CD14-positive monocyte (primary cell): ENCODE data around the gene BCL2. TPM values are rescaled to one million over a fixed set of nuclear protein-coding genes. Genes with fewer than 3 reads are reported as not detected.

Experiments used
- DNase-seq, 3 donors: peaks; one replicate each; pipeline ENCODE4 v3.0.0-alpha.2; 2011 to 2022
- H2AFZ ChIP-seq: 2 replicates; pipeline ENCODE4 v1.6.0; 2012; ENCODE audit warnings: mild to moderate bottlenecking, low read depth, low read length, inconsistent platforms; ENCODE audit not compliant: insufficient read depth, poor library complexity, severe bottlenecking
- H3K27ac ChIP-seq, 2 donors: 1 replicate in 1 of 2; 2 replicates in 1 of 2; pipeline ENCODE4 v1.5.1; 2012 to 2013; ENCODE audit warnings: low read length in 2 of 2, control low read depth in 1 of 2, inconsistent platforms in 1 of 2, low read depth in 1 of 2, mild to moderate bottlenecking in 1 of 2
- H3K27me3 ChIP-seq, 2 donors: one replicate each; pipeline versions ENCODE4 v1.6.0 to v1.6.1; 2011 to 2013; ENCODE audit warnings: low read length in 2 of 2; ENCODE audit not compliant: control insufficient read depth in 2 of 2, insufficient read depth in 2 of 2
- H3K36me3 ChIP-seq, 2 donors: replicated peaks in 1 of 2; 1 replicate in 1 of 2; 2 replicates in 1 of 2; pipeline versions ENCODE4 v1.5.1 to v1.6.1; 2012 to 2013; ENCODE audit warnings: low read length in 2 of 2, control low read depth in 1 of 2, inconsistent platforms in 1 of 2, mild to moderate bottlenecking in 1 of 2; ENCODE audit not compliant: insufficient read depth in 2 of 2, control insufficient read depth in 1 of 2
- H3K4me1 ChIP-seq, 2 donors: 1 replicate in 1 of 2; 2 replicates in 1 of 2; pipeline versions ENCODE4 v1.5.1 to v1.6.1; 2012 to 2013; ENCODE audit warnings: low read length in 2 of 2, control low read depth in 1 of 2, inconsistent platforms in 1 of 2, mild to moderate bottlenecking in 1 of 2, moderate library complexity in 1 of 2; ENCODE audit not compliant: insufficient read depth in 2 of 2, control insufficient read depth in 1 of 2
- H3K4me2 ChIP-seq: replicated peaks from 2 replicates; pipeline ENCODE3; 2012; ENCODE audit warnings: low read length, moderate library complexity, mild to moderate bottlenecking; ENCODE audit not compliant: poor library complexity, severe bottlenecking; ENCODE audit errors: extremely low read depth
- H3K4me3 ChIP-seq, 3 experiments: fragments of 200-600 bp in 1 of 3; sonication (generic) in 1 of 3; replicated peaks in 1 of 3; 1 replicate in 2 of 3; 2 replicates in 1 of 3; pipeline ENCODE4 v1.5.1; 2011 to 2013; ENCODE audit warnings: low read length in 3 of 3, mild to moderate bottlenecking in 3 of 3, control low read depth in 2 of 3, low read depth in 2 of 3, inconsistent platforms in 1 of 3, moderate library complexity in 1 of 3
- H3K79me2 ChIP-seq: 2 replicates; pipeline ENCODE4 v1.6.0; 2012; ENCODE audit warnings: mild to moderate bottlenecking, control low read depth, inconsistent platforms, low read length, moderate library complexity; ENCODE audit not compliant: insufficient read depth
- H3K9ac ChIP-seq: 2 replicates; pipeline ENCODE4 v1.6.0; 2017; ENCODE audit warnings: low read length, mild to moderate bottlenecking; ENCODE audit not compliant: insufficient read depth, poor library complexity, severe bottlenecking
- H3K9me3 ChIP-seq, 2 donors: replicated peaks in 1 of 2; 1 replicate in 1 of 2; 2 replicates in 1 of 2; pipeline versions ENCODE4 v1.5.1 to v1.6.1; 2012 to 2013; ENCODE audit warnings: low read length in 2 of 2, control low read depth in 1 of 2; ENCODE audit not compliant: control insufficient read depth in 1 of 2, insufficient read depth in 1 of 2
- H4K20me1 ChIP-seq: 2 replicates; pipeline ENCODE4 v1.6.0; 2012; ENCODE audit warnings: mild to moderate bottlenecking, low read length, control low read depth, moderate library complexity; ENCODE audit not compliant: insufficient read depth
- H3K27ac Mint-ChIP-seq, 7 donors: one replicate each; pipeline ENCODE4 v1.8.0; 2020; ENCODE audit warnings: mild to moderate bottlenecking in 7 of 7, mixed read lengths in 7 of 7, moderate library complexity in 6 of 7, inconsistent platforms in 2 of 7
- H3K27me3 Mint-ChIP-seq, 3 donors: one replicate each; pipeline ENCODE4 v1.8.0; 2021 to 2022; ENCODE audit warnings: low read depth in 3 of 3, mild to moderate bottlenecking in 3 of 3, mixed read lengths in 3 of 3, moderate library complexity in 3 of 3, inconsistent platforms in 1 of 3
- H3K36me3 Mint-ChIP-seq, 2 donors: one replicate each; pipeline ENCODE4 v1.8.0; 2020; ENCODE audit warnings: mixed read lengths in 2 of 2, inconsistent platforms in 1 of 2, mild to moderate bottlenecking in 1 of 2
- H3K4me1 Mint-ChIP-seq: one replicate; pipeline ENCODE4 v1.8.0; 2020; ENCODE audit warnings: mild to moderate bottlenecking, mixed read lengths
- H3K4me3 Mint-ChIP-seq, 2 donors: one replicate each; pipeline ENCODE4 v1.8.0; 2020; ENCODE audit warnings: mild to moderate bottlenecking in 2 of 2, mixed read lengths in 2 of 2, moderate library complexity in 1 of 2
- H3K9me3 Mint-ChIP-seq, 7 donors: one replicate each; pipeline ENCODE4 v1.8.0; 2020 to 2022; ENCODE audit warnings: mixed read lengths in 7 of 7, mild to moderate bottlenecking in 6 of 7, moderate library complexity in 6 of 7, inconsistent platforms in 2 of 7
- whole genome bisulfite sequencing: methylation state at CpG from one replicate; pipeline ENCODE4 v1.1.5; 2013; ENCODE audit warnings: missing lambda C conversion rate; ENCODE audit not compliant: insufficient coverage; 5-methylcytosine and 5-hydroxymethylcytosine counted together
- intact Hi-C, 2 donors: fragments of 100-400 bp; cut with micrococcal nuclease; formaldehyde crosslinking; loops; one replicate each; pipeline versions ENCODE4 v1.15.0 to v1.15.1; 2023
- polyA plus RNA-seq, 3 donors: library from polyadenylated mRNA; depleted of rRNA in 1 of 3; unstranded in 2 of 3; stranded (reverse) in 1 of 3; fragments of 300-500 nt in 2 of 3; fragments of >200 nt in 1 of 3; fragmentation: Illumina TruSeq in 2 of 3; gene quantifications; 1 replicate in 2 of 3; 2 replicates in 1 of 3; pipeline ENCODE4 v1.2.3, GENCODE V29; 2012 to 2021
- TF ChIP-seq, protein P1 (sequence below): fragments of 200-600 bp; IDR thresholded peaks from one replicate; pipeline ENCODE4 v1.8.0; 2022; ENCODE audit warnings: antibody characterized with exemption, mild to moderate bottlenecking

BCL2 gene
- polyA plus RNA-seq, 3 donors, result 0.58 to 2.5 (median 1.1) TPM

DNA sequence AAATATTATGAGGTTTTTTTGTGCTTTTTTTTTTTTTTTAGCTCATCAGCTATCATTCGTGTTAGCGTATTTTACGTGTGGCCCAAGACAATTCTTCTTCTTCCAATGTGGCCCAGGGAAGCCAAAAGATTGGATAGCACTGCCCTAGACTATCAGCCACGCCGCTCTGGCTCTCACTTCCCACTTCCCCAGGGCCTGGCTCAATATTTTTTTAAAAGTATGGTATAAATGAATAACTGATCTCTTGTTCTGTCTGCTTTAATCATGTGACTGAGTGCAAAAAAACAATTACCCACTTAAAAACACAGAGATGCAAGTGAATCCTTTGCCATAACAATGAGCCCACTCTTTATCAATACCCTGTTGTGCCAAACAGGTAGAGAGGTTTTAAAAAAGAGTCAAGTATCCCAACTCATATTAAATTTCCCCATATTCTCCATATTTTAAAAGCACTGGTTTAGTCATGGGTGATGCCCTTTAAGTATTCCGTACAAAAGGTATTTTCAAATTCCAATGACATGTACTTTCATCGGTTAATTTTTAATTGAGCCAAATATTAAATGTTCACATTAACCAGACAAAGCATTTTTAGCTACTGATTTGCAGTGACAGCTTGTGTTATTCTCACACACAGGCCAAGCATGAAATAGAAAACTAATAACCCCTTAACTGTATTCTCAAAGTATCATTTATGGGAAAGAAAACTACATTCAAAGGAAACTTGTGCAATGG lies 12.6 kb downstream of the BCL2 start:
- TF ChIP-seq, protein P1, sequence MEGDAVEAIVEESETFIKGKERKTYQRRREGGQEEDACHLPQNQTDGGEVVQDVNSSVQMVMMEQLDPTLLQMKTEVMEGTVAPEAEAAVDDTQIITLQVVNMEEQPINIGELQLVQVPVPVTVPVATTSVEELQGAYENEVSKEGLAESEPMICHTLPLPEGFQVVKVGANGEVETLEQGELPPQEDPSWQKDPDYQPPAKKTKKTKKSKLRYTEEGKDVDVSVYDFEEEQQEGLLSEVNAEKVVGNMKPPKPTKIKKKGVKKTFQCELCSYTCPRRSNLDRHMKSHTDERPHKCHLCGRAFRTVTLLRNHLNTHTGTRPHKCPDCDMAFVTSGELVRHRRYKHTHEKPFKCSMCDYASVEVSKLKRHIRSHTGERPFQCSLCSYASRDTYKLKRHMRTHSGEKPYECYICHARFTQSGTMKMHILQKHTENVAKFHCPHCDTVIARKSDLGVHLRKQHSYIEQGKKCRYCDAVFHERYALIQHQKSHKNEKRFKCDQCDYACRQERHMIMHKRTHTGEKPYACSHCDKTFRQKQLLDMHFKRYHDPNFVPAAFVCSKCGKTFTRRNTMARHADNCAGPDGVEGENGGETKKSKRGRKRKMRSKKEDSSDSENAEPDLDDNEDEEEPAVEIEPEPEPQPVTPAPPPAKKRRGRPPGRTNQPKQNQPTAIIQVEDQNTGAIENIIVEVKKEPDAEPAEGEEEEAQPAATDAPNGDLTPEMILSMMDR, result no peak
- H4K20me1 ChIP-seq, result no peaks in the 10 kb centered on the region
- H3K9me3 ChIP-seq, result no peaks in the 10 kb centered on the region
- no peak overlapping the region for H3K4me2 ChIP-seq
- 100% methylated on average over 2 of the region's 7 CpGs for WGBS
- Mint-ChIP-seq H3K27me3 (peaks cover 0 to 4% (median 2%) of the 10 kb centered on the region in 3 donors), H3K27ac (no peak overlapping the region), H3K36me3 (peaks cover 6 to 9% of the 10 kb centered on the region in 2 donors), H3K4me3 (no peak overlapping the region), H3K4me1 (peaks cover 36% of the 10 kb centered on the region), H3K9me3 (no peaks in the 10 kb centered on the region)
- H3K27ac ChIP-seq, result no peak overlapping the region
- peaks cover 70% of the 10 kb centered on the region for H3K79me2 ChIP-seq
- H3K27me3 ChIP-seq, result no peaks in the 10 kb centered on the region
- H3K36me3 ChIP-seq, result no peaks in the 10 kb centered on the region
- no peak overlapping the region for H3K4me3 ChIP-seq
- peaks cover 27 to 35% of the 10 kb centered on the region in 2 donors for H3K4me1 ChIP-seq
- no peak overlapping the region for H2AFZ ChIP-seq
- DNase-seq, result no peak
- H3K9ac ChIP-seq, result no peak overlapping the region
- intact Hi-C loops, result no loop called here

DNA sequence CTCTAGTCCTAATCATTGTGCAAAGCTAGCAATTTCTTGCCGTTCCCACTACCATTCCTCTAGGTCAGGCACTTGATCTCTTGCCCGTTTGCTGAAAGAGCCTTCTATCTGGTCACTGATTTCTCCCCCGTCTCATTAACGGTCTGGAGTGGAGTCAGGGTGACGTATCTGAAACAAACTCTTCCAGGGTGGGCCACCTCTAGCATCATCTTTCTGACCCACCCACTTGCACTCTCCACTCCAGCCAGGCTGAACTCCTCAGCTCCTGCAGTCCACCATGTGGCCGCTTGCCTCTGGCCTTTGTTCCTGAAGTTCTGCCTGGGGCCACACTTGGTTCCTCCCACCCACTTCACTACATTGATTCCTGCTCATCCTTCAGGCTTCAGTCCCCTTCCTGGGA lies 13.3 kb downstream of the BCL2 start:
- no peaks in the 10 kb centered on the region for H3K36me3 ChIP-seq
- H3K79me2 ChIP-seq, result peaks cover 62% of the 10 kb centered on the region
- Mint-ChIP-seq H3K4me1 (peaks cover 36% of the 10 kb centered on the region), H3K9me3 (no peaks in the 10 kb centered on the region), H3K27me3 (peaks cover 0 to 4% (median 2%) of the 10 kb centered on the region in 3 donors), H3K36me3 (peaks cover 6 to 7% of the 10 kb centered on the region in 2 donors), H3K4me3 (no peak overlapping the region), H3K27ac (no peak overlapping the region)
- no peak overlapping the region for H2AFZ ChIP-seq
- H3K27me3 ChIP-seq, result no peaks in the 10 kb centered on the region
- no peaks in the 10 kb centered on the region for H3K9me3 ChIP-seq
- no peaks in the 10 kb centered on the region for H4K20me1 ChIP-seq
- H3K4me3 ChIP-seq, result no peak overlapping the region
- TF ChIP-seq, protein P1, result no peak
- intact Hi-C loops, result no loop called here
- DNase-seq, result no peak
- no peak overlapping the region for H3K4me2 ChIP-seq
- H3K9ac ChIP-seq, result no peak overlapping the region
- no peak overlapping the region for H3K27ac ChIP-seq
- 100% methylated on average over 5 of the region's 6 CpGs for WGBS
- H3K4me1 ChIP-seq, result peaks cover 29 to 42% of the 10 kb centered on the region in 2 donors
